ENCODE measurements around the gene ARHGAP15. TPM values are rescaled to one million over a fixed set of nuclear protein-coding genes. Genes with fewer than 3 reads are reported as not detected.

The ARHGAP15 gene
- total RNA-seq, 4 donors from 2014 or later: 0.80 to 53.1 (median 12.7) TPM

- no peak for TF ChIP-seq POLR2A (IDR thresholded peaks at IDR 0.05)
- TF ChIP-seq POLR2AphosphoS5 (IDR thresholded peaks at IDR 0.05): no peak
- TF ChIP-seq CTCF (IDR thresholded peaks at IDR 0.05): no peak
- TF ChIP-seq EP300 (IDR thresholded peaks at IDR 0.05; ENCODE audit: low read depth): no peak
- Histone ChIP-seq H3K4me3 (no peak overlapping the region), H3K27ac (no peak overlapping the region), H3K9me3 (no peaks in the 10 kb centered on the region), H3K27me3 (no peaks in the 10 kb centered on the region), H3K4me1 (no peaks in the 10 kb centered on the region), H3K36me3 (no peaks in the 10 kb centered on the region)
- 63 to 73% methylated on average over 4 of the region's 4 CpGs for WGBS, 2 donors (ENCODE audit: low coverage in 1 of 2)
- no peak for DNase-seq
- in situ Hi-C loops (cut with MboI; ENCODE audit: low pct_ligation_motif_present in 1 of 4, low pct_unique_long_range_greater_than_20kb in 1 of 4, low sequenced_read_pairs in 3 of 4) (no loop called here), intact Hi-C loops (cut with DNase I; ENCODE audit: low total_unique reads) (loop anchor here (5.0 kb wide), 1 partner anchor 1888 kb away; no protein-coding TSS in a partner anchor)
Observed at GRCh38 chr2:143649226-143649740, 520.1 kb downstream of the ARHGAP15 start.

GRCh38 chr2:143652692-143653091 is 523.5 kb downstream of the ARHGAP15 start:
- Histone ChIP-seq H3K27ac (no peak overlapping the region), H3K4me1 (no peaks in the 10 kb centered on the region), H3K27me3 (no peaks in the 10 kb centered on the region), H3K4me3 (no peak overlapping the region), H3K9me3 (no peaks in the 10 kb centered on the region), H3K36me3 (no peaks in the 10 kb centered on the region)
- no peak for DNase-seq
- in situ Hi-C loops (cut with MboI; ENCODE audit: low pct_ligation_motif_present in 1 of 4, low pct_unique_long_range_greater_than_20kb in 1 of 4, low sequenced_read_pairs in 3 of 4): no loop called here
- intact Hi-C loops (cut with DNase I; ENCODE audit: low total_unique reads): no loop called here
- TF ChIP-seq POLR2A (IDR thresholded peaks at IDR 0.05) (no peak), POLR2AphosphoS5 (IDR thresholded peaks at IDR 0.05) (no peak), CTCF (IDR thresholded peaks at IDR 0.05) (no peak), EP300 (IDR thresholded peaks at IDR 0.05; ENCODE audit: low read depth) (no peak)

- intact Hi-C loops (cut with DNase I; ENCODE audit: low total_unique reads): no loop called here
- in situ Hi-C loops (cut with MboI; ENCODE audit: low pct_ligation_motif_present in 1 of 4, low pct_unique_long_range_greater_than_20kb in 1 of 4, low sequenced_read_pairs in 3 of 4): no loop called here
- TF ChIP-seq POLR2AphosphoS5 (IDR thresholded peaks at IDR 0.05) (no peak), POLR2A (IDR thresholded peaks at IDR 0.05) (no peak), CTCF (IDR thresholded peaks at IDR 0.05) (no peak), EP300 (IDR thresholded peaks at IDR 0.05; ENCODE audit: low read depth) (no peak)
- Histone ChIP-seq H3K27me3 (no peaks in the 10 kb centered on the region), H3K27ac (no peak overlapping the region), H3K4me3 (no peak overlapping the region), H3K36me3 (no peaks in the 10 kb centered on the region), H3K9me3 (no peaks in the 10 kb centered on the region), H3K4me1 (no peaks in the 10 kb centered on the region)
- DNase-seq: no peak
- WGBS, 2 donors (ENCODE audit: low coverage in 1 of 2): 90 to 100% methylated on average over 1 to 2 of the region's 2 CpGs
Observed at GRCh38 chr2:143668234-143668633, 539.0 kb downstream of the ARHGAP15 start.

DNA sequence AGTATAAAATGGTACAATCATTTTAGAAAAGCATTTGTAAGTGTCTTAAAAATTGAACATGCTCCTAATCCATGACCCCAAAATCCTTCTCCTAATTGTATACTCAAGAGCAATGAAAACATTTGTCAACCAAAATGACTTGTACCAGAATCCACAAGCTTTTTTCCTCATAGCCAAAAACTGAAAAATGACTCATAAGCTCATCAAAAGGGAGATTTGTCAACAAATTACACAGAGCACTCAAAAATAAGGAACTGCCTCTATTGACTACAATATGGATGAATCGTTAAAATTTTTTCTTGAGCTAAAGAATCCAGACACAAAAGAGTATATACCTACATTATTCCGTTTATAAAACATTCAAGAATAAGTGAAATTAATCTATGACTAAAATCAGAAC is 544.8 kb downstream of the ARHGAP15 start:
- in situ Hi-C loops (cut with MboI; ENCODE audit: low pct_ligation_motif_present in 1 of 4, low pct_unique_long_range_greater_than_20kb in 1 of 4, low sequenced_read_pairs in 3 of 4): no loop called here
- 84 to 88% methylated on average over 2 of the region's 2 CpGs for WGBS, 2 donors (ENCODE audit: low coverage in 1 of 2)
- Histone ChIP-seq H3K9me3 (no peaks in the 10 kb centered on the region), H3K4me3 (no peak overlapping the region), H3K27me3 (no peaks in the 10 kb centered on the region), H3K36me3 (no peaks in the 10 kb centered on the region), H3K4me1 (no peaks in the 10 kb centered on the region), H3K27ac (no peak overlapping the region)
- intact Hi-C loops (cut with DNase I; ENCODE audit: low total_unique reads): no loop called here
- no peak for TF ChIP-seq EP300 (IDR thresholded peaks at IDR 0.05; ENCODE audit: low read depth)
- no peak for TF ChIP-seq POLR2A (IDR thresholded peaks at IDR 0.05)
- TF ChIP-seq CTCF (IDR thresholded peaks at IDR 0.05): no peak
- no peak for TF ChIP-seq POLR2AphosphoS5 (IDR thresholded peaks at IDR 0.05)
- DNase-seq: no peak

Data from transverse colon (tissue), 4 donors.